ENCODE measurements around the gene FNIP2.

GRCh38 chr4:158739600-158739999 is 29.2 kb upstream of the FNIP2 start:
- TF ChIP-seq CTCF (IDR thresholded peaks at IDR 0.05) (no peak), POLR2A (IDR thresholded peaks at IDR 0.05) (no peak)
